NCI-H1694 (cell line): ENCODE results near the gene LGALS7.

Source experiments
- DNase-seq: peaks from one replicate; lab custom pipeline; 2025; lab: John Stamatoyannopoulos, UW

LGALS7 gene

DNA sequence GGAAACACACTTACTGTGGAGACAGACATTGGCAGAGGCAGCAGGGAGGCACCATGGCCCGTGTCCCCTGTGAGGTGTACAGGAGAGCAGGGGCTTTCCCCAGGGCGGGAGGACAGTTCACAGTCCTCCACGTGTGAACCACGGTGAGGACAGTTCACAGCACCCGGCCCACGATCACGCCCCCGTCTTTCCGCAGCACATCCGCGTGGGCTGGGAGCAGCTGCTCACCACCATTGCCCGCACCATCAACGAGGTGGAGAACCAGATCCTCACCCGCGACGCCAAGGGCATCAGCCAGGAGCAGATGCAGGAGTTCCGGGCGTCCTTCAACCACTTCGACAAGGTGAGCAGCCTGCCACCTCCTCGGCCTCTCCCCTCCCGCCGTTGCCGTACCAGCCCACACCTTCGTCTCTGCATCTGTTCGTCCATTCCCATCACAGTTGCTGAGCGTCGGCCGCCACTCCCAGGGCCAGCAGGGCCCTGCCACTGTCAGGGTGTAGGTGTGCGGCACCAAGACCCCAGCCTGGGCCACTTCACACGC is 46.5 kb downstream of the LGALS7 start:
- DNase-seq = no peak

DNA sequence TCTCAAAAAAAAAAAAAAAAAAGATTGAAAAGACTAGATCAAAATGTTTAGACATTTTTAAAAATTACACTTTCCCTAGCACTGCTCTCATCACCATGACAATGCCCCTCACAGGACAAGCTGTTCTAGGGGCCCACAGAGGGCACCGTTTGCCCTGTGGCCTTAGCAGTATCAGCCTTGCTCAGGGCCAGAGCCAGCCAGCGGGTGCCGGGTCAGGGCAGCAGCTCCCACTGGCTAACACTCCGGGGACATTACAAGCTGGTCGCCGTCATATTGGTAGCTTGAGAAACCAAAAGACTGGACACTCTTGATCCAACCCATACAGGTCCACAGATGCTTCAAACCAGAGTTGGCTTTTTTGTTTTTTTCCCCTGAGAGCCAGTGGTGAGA is 47.0 kb downstream of the LGALS7 start:
- no peak for DNase-seq

DNA sequence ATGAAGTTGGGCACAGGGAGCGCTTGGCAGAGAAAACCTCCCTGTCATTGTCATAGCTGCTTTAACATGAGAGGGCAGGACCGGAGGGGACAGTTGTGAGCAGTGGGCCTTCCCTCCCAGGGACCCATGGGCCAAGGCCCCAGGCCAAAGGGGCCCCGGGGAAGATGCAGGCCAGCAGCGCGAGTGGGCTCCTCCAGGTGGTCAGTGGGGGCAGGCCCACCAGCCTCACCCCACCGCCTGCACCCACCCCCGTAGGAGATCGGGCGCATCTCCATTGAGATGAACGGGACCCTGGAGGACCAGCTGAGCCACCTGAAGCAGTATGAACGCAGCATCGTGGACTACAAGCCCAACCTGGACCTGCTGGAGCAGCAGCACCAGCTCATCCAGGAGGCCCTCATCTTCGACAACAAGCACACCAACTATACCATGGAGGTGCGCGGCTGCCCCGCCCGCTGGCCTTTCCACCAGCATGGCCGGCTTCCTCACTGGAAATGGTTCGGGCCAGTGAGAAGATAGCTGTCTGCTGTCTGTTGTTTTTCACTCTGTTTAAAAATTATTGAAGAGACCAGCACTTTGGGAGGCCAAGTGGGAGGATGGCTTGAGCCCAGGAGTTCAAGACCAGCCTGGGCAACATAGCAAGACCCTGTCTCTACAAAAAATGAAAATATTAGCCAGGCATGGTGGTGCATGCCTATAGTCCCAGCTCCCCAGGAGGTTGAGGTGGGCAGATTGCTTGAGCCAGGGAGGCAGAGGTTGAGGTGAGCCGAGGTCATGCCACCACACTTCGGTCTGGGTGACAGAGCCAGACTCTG is 47.6 kb downstream of the LGALS7 start:
- DNase-seq = no peak

- DNase-seq = no peak
These were observed 49.1 kb downstream of the LGALS7 start for GRCh38 chr19:38723990-38724854.

GRCh38 chr19:38723606-38723965 is 49.7 kb downstream of the LGALS7 start:
- no peak for DNase-seq

DNA sequence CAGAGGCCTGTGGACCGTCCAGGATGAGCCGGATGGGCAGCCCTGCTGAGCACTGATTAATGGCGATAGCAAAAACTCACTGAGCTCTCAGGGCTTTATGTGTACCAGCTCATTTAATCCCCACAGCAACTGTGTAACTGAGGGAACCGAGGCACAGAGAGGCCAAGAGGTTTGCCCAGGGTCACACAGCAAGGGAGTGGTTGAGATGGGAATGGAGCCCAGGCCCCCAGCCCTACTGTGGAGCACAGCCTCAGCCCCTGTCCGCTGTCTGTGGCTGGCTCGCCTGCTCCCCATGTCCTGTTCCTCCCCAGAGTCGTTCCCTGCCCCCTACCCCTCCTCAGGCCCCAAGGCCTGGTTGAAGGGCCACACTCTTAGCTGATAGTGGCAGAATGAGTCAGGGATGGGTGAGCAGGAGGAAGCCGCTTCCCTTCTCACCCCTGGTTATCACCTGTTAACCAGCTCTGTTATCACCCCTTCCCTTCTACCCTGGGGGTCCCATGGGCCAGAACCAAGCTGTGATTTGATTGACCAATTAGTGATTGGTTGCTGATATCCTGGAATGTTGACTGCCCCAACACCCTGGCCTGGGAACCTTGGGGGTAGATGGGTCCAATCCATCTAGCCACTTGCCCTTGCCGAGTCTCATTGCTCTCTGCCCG is 50.2 kb downstream of the LGALS7 start:
- DNase-seq = no peak

GRCh38 chr19:38721979-38722773 is 51.1 kb downstream of the LGALS7 start:
- no peak for DNase-seq

DNA sequence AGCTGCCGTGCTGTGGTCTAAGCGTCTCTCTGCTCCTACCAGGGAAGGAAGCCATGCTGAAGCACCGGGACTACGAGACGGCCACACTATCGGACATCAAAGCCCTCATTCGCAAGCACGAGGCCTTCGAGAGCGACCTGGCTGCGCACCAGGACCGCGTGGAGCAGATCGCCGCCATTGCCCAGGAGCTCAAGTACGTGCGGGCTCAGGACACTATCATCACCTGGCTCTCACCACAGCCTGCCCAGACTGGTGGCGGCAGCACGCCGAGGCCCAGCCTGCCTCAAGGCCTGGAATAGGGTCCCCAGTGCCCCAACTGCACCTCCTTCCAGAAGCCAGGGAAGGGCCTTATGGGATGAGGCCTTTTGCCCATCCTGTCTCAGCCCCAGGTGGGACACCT is 51.8 kb downstream of the LGALS7 start:
- no peak for DNase-seq
